WTC11 (cell line): Measurements from ENCODE around the gene VAV2.

Experiments
- CTCF ChIP-seq: fragments of 200-600 bp; IDR thresholded peaks from 2 replicates; pipeline ENCODE4 v1.8.0; 2022; ENCODE audit warnings: antibody characterized with exemption
- ESRRA ChIP-seq: sonication (generic); formaldehyde crosslinking; IDR thresholded peaks from 2 replicates; pipeline ENCODE4 v1.8.1; 2022; ENCODE audit warnings: mild to moderate bottlenecking, missing genetic modification reagents, borderline replicate concordance
- ETV6 ChIP-seq: sonication (generic); formaldehyde crosslinking; IDR thresholded peaks from 2 replicates; pipeline ENCODE4 v1.8.1; 2022; ENCODE audit warnings: mild to moderate bottlenecking, missing genetic modification reagents
- MAX ChIP-seq: sonication (generic); formaldehyde crosslinking; IDR thresholded peaks from 2 replicates; pipeline ENCODE4 v1.8.0; 2022; ENCODE audit warnings: mild to moderate bottlenecking, missing genetic modification reagents

GRCh38 chr9:133775291-133775690 is 216.8 kb downstream of the VAV2 start:
- TF ChIP-seq MAX (CRISPR knock-in tag) (no peak), CTCF (no peak), ESRRA (no peak), ETV6 (CRISPR knock-in tag) (no peak)
